ENCODE results near the gene WIZ.

GRCh38 chr19:15424692-15425272, 25.0 kb downstream of the WIZ start:
- TF ChIP-seq TAF1 (IDR thresholded peaks at IDR 0.05; ENCODE audit: low read depth, low read length) (no peak), FOSL1 (IDR thresholded peaks at IDR 0.05; ENCODE audit: insufficient read depth, low read depth, low read length) (no peak), EZH2 (IDR thresholded peaks at IDR 0.05; ENCODE audit: low read depth, low read length, severe bottlenecking) (no peak), SRF (IDR thresholded peaks at IDR 0.05; ENCODE audit: low read depth, low read length) (no peak), GABPA (IDR thresholded peaks at IDR 0.05; ENCODE audit: borderline replicate concordance, insufficient read depth, low read length) (no peak), KDM1A (IDR thresholded peaks at IDR 0.05; ENCODE audit: borderline replicate concordance, low read length) (no peak), SIX5 (IDR thresholded peaks at IDR 0.05; ENCODE audit: low read depth, low read length) (no peak), JUND (IDR thresholded peaks at IDR 0.05; ENCODE audit: low read length) (no peak), RFX5 (IDR thresholded peaks at IDR 0.05; ENCODE audit: borderline replicate concordance, low read depth, low read length) (no peak), TCF12 (IDR thresholded peaks at IDR 0.05; ENCODE audit: low read depth, low read length) (no peak), MAFK (IDR thresholded peaks at IDR 0.05; ENCODE audit: low read depth, low read length) (no peak), RNF2 (IDR thresholded peaks at IDR 0.05; ENCODE audit: borderline replicate concordance, low read depth, low read length, missing control alignments, poor library complexity, severe bottlenecking) (no peak)
- TF ChIP-seq, protein P1, sequence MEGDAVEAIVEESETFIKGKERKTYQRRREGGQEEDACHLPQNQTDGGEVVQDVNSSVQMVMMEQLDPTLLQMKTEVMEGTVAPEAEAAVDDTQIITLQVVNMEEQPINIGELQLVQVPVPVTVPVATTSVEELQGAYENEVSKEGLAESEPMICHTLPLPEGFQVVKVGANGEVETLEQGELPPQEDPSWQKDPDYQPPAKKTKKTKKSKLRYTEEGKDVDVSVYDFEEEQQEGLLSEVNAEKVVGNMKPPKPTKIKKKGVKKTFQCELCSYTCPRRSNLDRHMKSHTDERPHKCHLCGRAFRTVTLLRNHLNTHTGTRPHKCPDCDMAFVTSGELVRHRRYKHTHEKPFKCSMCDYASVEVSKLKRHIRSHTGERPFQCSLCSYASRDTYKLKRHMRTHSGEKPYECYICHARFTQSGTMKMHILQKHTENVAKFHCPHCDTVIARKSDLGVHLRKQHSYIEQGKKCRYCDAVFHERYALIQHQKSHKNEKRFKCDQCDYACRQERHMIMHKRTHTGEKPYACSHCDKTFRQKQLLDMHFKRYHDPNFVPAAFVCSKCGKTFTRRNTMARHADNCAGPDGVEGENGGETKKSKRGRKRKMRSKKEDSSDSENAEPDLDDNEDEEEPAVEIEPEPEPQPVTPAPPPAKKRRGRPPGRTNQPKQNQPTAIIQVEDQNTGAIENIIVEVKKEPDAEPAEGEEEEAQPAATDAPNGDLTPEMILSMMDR (IDR thresholded peaks at IDR 0.05; ENCODE audit: control extremely low read depth in 1 of 3, insufficient read depth in 1 of 3, low read depth in 1 of 3, low read length in 3 of 3), result no peak

Measured in H1 (cell line).